ENCODE results near the gene TMEM252. TPM values are rescaled to one million over a fixed set of nuclear protein-coding genes. Genes with fewer than 3 reads are reported as not detected.

TMEM252 gene
- polyA plus RNA-seq, 3 donors from 2014 or later = not detected

DNA sequence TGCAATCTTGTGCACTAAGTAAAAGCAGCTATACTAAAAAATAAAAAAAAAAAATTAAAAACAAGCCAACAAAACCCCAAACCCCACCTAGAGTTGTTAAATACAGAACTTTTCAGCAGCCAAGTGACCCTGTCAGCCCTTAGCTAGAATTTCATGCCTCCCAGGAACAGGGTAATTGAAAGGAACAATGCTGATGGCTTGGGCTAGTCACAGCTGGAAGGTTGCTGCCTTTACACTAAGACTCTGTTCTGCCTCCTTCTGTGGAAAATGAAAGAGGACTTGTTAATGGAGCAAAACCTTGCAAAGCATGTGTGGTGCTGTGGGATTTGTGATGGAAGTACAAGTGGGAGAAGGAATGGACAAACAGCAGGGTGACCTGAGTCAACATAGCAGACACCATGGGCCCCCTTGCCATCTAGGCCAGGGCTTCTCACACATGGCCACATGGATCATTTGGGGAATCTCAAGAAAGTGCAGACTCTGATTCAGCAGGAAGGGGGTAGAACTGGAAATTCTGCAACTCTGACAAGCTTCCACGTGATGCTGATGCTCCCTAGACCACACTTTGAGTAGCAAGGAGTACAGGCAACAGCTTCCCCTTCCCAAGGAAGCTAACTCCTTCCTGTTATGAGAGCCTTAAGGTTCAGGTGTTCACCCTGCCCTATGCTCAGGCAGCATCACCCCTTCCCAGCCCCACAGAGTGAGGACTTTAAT is 14.9 kb upstream of the TMEM252 start:
- peaks cover 0 to 3% (median 0%) of the 10 kb centered on the region in 3 donors for H3K27me3 Mint-ChIP-seq (ENCODE audit: low read depth in 3 of 3)
- H3K4me3 Mint-ChIP-seq = no peak overlapping the region
- no peaks in the 10 kb centered on the region for H3K36me3 Mint-ChIP-seq
- no peak overlapping the region for H3K27ac Mint-ChIP-seq
- H3K9me3 Mint-ChIP-seq = no peaks in the 10 kb centered on the region
- DNase-seq = no peak
- H3K4me1 Mint-ChIP-seq = peaks cover 12 to 14% of the 10 kb centered on the region in 2 donors

DNA sequence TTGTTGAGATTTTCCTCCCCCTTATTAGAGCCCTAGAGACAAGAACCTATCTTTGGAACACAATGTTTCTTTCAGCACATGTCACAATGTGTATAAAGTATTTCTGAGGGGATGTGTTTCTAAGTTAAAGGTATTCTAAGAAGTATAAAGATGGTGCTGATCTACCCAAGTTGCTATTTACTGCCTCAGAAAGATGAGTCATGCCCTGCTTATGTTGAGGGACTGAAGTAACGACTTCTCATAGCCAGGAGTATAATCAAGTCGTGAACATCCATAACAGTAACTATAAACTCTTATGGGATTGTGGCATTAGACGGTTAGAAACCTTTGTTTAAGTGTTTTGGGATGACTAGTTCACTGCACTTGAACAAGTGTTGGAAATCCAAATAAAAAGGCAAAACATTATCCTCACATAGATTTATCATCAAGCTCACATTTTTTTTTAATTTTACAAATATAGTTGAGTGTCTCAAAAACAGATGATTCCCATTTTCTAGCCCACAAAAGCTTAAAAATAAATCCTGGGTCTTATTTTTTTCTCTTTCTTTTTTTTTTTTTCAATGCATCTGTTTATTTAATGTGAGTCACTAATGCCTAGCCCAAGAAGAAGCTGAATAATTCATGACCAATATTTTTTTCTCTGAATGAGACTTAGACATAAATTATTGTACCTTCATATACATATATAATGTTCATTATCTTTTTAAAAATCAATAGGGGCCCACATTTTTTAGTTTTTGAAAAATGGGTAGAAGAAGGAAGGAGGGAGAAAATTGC is 12.2 kb upstream of the TMEM252 start:
- H3K4me1 Mint-ChIP-seq = no peaks in the 10 kb centered on the region
- H3K4me3 Mint-ChIP-seq = no peak overlapping the region
- DNase-seq = no peak
- no peaks in the 10 kb centered on the region for H3K9me3 Mint-ChIP-seq
- H3K27me3 Mint-ChIP-seq (ENCODE audit: low read depth in 3 of 3) = peaks cover 0 to 3% (median 0%) of the 10 kb centered on the region in 3 donors
- no peak overlapping the region for H3K27ac Mint-ChIP-seq
- no peaks in the 10 kb centered on the region for H3K36me3 Mint-ChIP-seq

GRCh38 chr9:68551191-68551590 is 10.5 kb upstream of the TMEM252 start:
- Mint-ChIP-seq H3K36me3 (peaks cover 0 to 4% (median 0%) of the 10 kb centered on the region in 3 donors), H3K27ac (no peak overlapping the region), H3K4me1 (peaks cover 12 to 16% of the 10 kb centered on the region in 2 donors), H3K9me3 (no peaks in the 10 kb centered on the region), H3K4me3 (no peak overlapping the region), H3K27me3 (ENCODE audit: low read depth in 3 of 3) (peaks cover 0 to 4% (median 3%) of the 10 kb centered on the region in 3 donors)
- DNase-seq = no peak

DNA sequence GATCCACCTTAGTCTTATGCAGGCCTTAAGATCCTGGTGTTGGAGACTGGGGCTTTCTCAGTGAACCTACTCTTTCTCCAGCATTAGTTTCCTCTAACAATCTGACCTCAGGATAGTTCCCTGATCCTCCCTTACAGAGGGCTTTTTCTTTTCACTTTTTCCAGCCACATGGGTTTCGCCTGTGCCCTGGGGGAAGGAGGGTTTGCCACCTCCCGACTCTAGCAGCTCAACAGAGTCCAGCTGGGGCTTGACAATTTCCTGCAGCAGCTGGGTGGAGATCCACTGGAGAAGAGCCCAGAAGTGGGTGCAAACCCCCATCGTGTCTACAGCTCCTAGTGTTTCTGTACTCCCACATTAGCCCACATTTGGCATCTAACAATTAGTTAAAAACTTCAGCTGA is 7.6 kb upstream of the TMEM252 start:
- Mint-ChIP-seq H3K27ac (no peak overlapping the region), H3K36me3 (peaks cover 0 to 4% (median 0%) of the 10 kb centered on the region in 3 donors), H3K4me1 (peaks cover 12 to 17% of the 10 kb centered on the region in 2 donors), H3K9me3 (no peaks in the 10 kb centered on the region), H3K27me3 (ENCODE audit: low read depth in 3 of 3) (peaks cover 0 to 4% (median 3%) of the 10 kb centered on the region in 3 donors), H3K4me3 (no peak overlapping the region)
- DNase-seq = no peak

DNA sequence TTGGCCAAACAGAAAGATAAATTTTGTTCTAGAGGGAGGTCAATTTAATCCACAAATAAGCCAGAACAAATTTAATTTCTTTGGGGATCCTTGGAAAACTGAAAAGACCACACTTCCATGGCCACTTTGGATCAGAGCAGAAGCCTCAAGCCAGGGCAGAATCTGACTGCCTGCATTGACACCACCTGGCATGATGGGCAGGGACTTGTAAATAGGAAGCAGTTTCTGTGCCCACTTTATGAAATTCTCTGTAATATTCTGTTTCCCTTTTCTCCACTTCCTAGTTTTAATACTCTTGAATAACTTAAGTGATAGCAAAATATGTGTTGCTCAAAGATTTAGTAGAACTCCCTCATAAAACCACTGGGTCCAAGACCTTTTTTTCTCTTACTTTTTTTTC is 6.7 kb upstream of the TMEM252 start:
- no peak overlapping the region for H3K4me3 Mint-ChIP-seq
- no peaks in the 10 kb centered on the region for H3K9me3 Mint-ChIP-seq
- DNase-seq = no peak
- H3K36me3 Mint-ChIP-seq = peaks cover 0 to 4% (median 0%) of the 10 kb centered on the region in 3 donors
- peaks cover 12 to 17% of the 10 kb centered on the region in 2 donors for H3K4me1 Mint-ChIP-seq
- peak overlapping the region in 1 of 6 donors; percentile 17 for H3K27ac Mint-ChIP-seq
- H3K27me3 Mint-ChIP-seq (ENCODE audit: low read depth in 3 of 3) = peaks cover 0 to 9% (median 3%) of the 10 kb centered on the region in 3 donors

DNA sequence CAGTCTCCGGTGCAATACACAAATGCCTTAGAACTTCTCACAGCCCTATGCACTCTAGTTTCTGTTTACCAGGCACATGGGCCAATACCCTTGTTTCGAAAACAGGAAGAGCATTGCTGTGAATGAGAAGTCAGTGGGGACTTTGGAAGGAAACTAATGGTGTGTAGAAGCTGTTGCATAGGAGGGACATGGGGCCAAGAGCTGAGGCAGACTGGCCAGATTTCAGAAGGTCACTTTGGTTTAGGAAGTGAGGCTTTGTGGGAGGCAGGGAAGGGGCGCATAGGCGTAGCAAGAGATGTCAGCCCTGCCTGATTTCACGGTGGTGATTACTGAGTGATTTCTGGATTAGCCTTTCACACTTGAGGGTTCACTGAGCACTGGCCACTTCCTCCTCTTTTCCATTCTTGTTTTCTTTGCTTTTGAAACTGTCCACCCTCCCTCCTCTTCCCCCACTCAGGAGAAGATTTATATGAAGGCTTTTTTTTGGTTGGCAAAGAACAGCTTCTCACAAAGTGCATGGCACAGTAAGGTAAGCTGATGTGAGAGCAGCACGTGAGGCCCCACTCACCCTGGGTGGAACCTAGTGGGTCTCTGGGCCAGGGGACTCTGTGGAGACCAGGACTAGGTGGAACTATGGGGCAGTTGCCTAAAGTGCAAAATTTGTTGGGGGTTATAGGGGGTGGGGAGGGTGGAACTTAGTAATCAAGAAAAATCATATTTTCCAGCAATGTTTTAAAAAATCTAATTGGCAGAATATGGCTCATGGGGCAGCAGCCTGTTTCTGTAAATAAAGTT is 6.1 kb upstream of the TMEM252 start:
- Mint-ChIP-seq H3K27ac (peak overlapping the region; percentile 65 to 90 (median 80)), H3K27me3 (ENCODE audit: low read depth in 3 of 3) (peaks cover 0 to 9% (median 3%) of the 10 kb centered on the region in 3 donors), H3K4me3 (peak overlapping the region in 4 of 5 donors; percentile 8 to 69 (median 46)), H3K36me3 (peaks cover 0 to 4% (median 0%) of the 10 kb centered on the region in 3 donors), H3K9me3 (no peaks in the 10 kb centered on the region), H3K4me1 (peaks cover 12 to 17% of the 10 kb centered on the region in 2 donors)
- DNase-seq = peak; percentile 3 to 19 (median 13)

DNA sequence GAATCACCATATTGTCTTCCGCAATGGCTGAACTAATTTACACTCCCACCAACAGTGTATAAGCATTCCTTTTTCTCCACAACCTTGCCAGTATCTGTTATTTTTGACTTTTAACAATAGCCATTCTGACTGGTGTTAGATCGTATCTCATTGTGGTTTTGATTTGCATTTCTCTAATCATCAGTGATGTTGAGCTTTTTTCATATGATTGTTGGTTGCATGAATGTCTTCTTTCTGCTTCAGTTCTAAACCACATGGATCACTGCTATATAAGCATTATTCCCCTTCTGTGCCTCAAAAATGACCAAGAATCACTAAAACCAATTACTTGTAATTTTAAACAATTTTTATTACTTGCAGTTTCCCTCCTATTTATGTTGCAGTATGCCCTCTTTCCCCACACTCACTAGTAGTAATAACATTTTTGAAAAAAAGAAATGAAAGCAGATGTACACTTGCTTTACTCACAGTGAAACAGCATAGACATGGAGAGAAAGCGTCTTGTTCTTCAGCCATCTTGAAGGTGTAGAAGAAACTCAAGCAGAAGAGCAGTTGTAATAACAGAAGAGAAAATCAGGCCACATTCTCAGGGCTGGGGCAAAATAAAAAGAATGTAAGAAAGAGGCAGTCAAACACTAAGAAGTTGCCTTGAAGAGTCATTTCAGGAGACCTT is 4.5 kb upstream of the TMEM252 start:
- no peak for DNase-seq
- no peak overlapping the region for H3K4me3 Mint-ChIP-seq

GRCh38 chr9:68541568-68541967 is 885 bp upstream of the TMEM252 start:
- H3K9me3 Mint-ChIP-seq = no peaks in the 10 kb centered on the region
- peaks cover 0 to 9% (median 2%) of the 10 kb centered on the region in 3 donors for H3K27me3 Mint-ChIP-seq (ENCODE audit: low read depth in 3 of 3)
- DNase-seq = no peak
- peaks cover 3 to 4% of the 10 kb centered on the region in 2 donors for H3K4me1 Mint-ChIP-seq
- no peak overlapping the region for H3K27ac Mint-ChIP-seq
- no peak overlapping the region for H3K4me3 Mint-ChIP-seq
- peaks cover 0 to 2% (median 0%) of the 10 kb centered on the region in 3 donors for H3K36me3 Mint-ChIP-seq

More for the DNA sequence above, 4.5 kb upstream of the TMEM252 start:
- H3K9me3 Mint-ChIP-seq = no peaks in the 10 kb centered on the region
- H3K4me1 Mint-ChIP-seq = peaks cover 12 to 17% of the 10 kb centered on the region in 2 donors
- peaks cover 0 to 12% (median 3%) of the 10 kb centered on the region in 3 donors for H3K27me3 Mint-ChIP-seq (ENCODE audit: low read depth in 3 of 3)
- no peak overlapping the region for H3K27ac Mint-ChIP-seq
- H3K36me3 Mint-ChIP-seq = peaks cover 0 to 4% (median 0%) of the 10 kb centered on the region in 3 donors

- H3K27ac Mint-ChIP-seq = no peak overlapping the region
Measured at GRCh38 chr9:68538200-68538599, 2.5 kb downstream of the TMEM252 start.

GRCh38 chr9:68537616-68537880 is 3.1 kb downstream of the TMEM252 start:
- DNase-seq = no peak
- no peaks in the 10 kb centered on the region for H3K9me3 Mint-ChIP-seq
- H3K4me1 Mint-ChIP-seq = no peaks in the 10 kb centered on the region
- peaks cover 0 to 4% (median 3%) of the 10 kb centered on the region in 3 donors for H3K27me3 Mint-ChIP-seq (ENCODE audit: low read depth in 3 of 3)
- no peak overlapping the region for H3K27ac Mint-ChIP-seq
- H3K36me3 Mint-ChIP-seq = no peaks in the 10 kb centered on the region
- H3K4me3 Mint-ChIP-seq = no peak overlapping the region

More at GRCh38 chr9:68538200-68538599, 2.5 kb downstream of the TMEM252 start:
- no peak overlapping the region for H3K4me3 Mint-ChIP-seq
- no peaks in the 10 kb centered on the region for H3K9me3 Mint-ChIP-seq
- H3K36me3 Mint-ChIP-seq = no peaks in the 10 kb centered on the region
- DNase-seq = no peak
- no peaks in the 10 kb centered on the region for H3K4me1 Mint-ChIP-seq
- peaks cover 0 to 7% (median 2%) of the 10 kb centered on the region in 3 donors for H3K27me3 Mint-ChIP-seq (ENCODE audit: low read depth in 3 of 3)

GRCh38 chr9:68536876-68537615 is 3.6 kb downstream of the TMEM252 start:
- H3K27me3 Mint-ChIP-seq (ENCODE audit: low read depth in 3 of 3) = peaks cover 0 to 4% (median 3%) of the 10 kb centered on the region in 3 donors
- H3K36me3 Mint-ChIP-seq = no peaks in the 10 kb centered on the region
- H3K27ac Mint-ChIP-seq = no peak overlapping the region
- H3K4me3 Mint-ChIP-seq = no peak overlapping the region
- H3K4me1 Mint-ChIP-seq = no peaks in the 10 kb centered on the region
- DNase-seq = no peak
- no peaks in the 10 kb centered on the region for H3K9me3 Mint-ChIP-seq

DNA sequence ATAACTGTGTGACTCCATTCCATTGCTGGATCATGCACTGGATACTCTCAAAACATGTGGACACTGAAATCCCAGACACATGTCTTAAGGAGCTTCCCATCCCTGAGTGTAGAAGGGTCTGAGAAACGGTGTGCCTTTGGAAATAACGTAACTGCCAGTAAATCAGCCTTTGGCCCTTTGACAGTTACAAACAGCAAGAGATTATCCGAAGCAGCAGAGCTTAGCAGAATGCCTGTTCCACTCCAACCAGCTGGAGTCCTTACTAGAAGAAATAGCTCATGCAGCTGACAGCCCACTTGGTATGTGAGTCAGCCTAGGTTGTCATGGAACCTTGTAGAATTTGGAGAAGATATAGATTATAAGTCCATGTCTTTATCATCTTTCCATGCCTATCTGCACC is 7.0 kb downstream of the TMEM252 start:
- no peak for DNase-seq
- Mint-ChIP-seq H3K36me3 (no peaks in the 10 kb centered on the region), H3K27ac (no peak overlapping the region), H3K27me3 (ENCODE audit: low read depth in 3 of 3) (peaks cover 0 to 8% (median 2%) of the 10 kb centered on the region in 3 donors), H3K4me3 (no peak overlapping the region), H3K4me1 (no peaks in the 10 kb centered on the region), H3K9me3 (no peaks in the 10 kb centered on the region)

DNA sequence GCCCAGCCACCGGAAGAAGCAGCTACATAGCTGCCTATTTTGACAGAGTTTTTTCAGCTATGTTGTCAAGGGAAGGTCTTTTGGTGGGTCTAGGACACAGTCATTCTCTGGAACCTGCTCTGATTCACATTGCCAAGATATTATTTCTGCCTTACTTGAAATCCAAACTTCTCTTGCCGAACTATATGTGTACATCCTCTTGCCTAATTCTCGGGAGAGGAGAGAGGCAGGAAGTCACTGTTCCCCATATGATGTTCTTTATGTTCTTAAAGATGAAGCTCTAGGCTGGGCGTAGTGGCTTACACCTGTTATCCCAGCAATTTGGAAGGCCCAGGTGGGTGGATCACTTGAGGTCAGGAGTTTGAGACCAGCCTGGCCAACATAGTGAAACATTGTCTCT is 8.6 kb downstream of the TMEM252 start:
- H3K27me3 Mint-ChIP-seq (ENCODE audit: low read depth in 3 of 3) = peaks cover 0 to 6% (median 2%) of the 10 kb centered on the region in 3 donors

More for the DNA sequence above, 8.6 kb downstream of the TMEM252 start:
- no peaks in the 10 kb centered on the region for H3K4me1 Mint-ChIP-seq
- no peak overlapping the region for H3K27ac Mint-ChIP-seq
- H3K36me3 Mint-ChIP-seq = no peaks in the 10 kb centered on the region
- H3K4me3 Mint-ChIP-seq = no peak overlapping the region
- no peaks in the 10 kb centered on the region for H3K9me3 Mint-ChIP-seq
- DNase-seq = no peak
